HepG2 (cell line): ENCODE measurements around the gene SYS1. TPM values are rescaled to one million over a fixed set of nuclear protein-coding genes. Genes with fewer than 3 reads are reported as not detected.

Experiments used
- BORCS8-MEF2B ChIP-seq: sonication (generic); formaldehyde crosslinking; IDR thresholded peaks from 2 replicates; pipeline ENCODE4 v1.8.0; 2022; ENCODE audit warnings: mild to moderate bottlenecking, missing genetic modification reagents
- GFI1 ChIP-seq: sonication (generic); formaldehyde crosslinking; IDR thresholded peaks from 2 replicates; pipeline ENCODE4 v1.5.0; 2020; ENCODE audit warnings: missing genetic modification reagents, mild to moderate bottlenecking, borderline replicate concordance
- KDM2A ChIP-seq: sonication (generic); formaldehyde crosslinking; IDR thresholded peaks from 2 replicates; pipeline ENCODE4 v1.4.0; 2020; ENCODE audit warnings: low read depth, missing genetic modification reagents, borderline replicate concordance
- SMYD3 ChIP-seq: sonication (generic); formaldehyde crosslinking; IDR thresholded peaks from 2 replicates; pipeline ENCODE4 v1.8.1; 2023; ENCODE audit warnings: mild to moderate bottlenecking, missing genetic modification reagents
- TCF7 ChIP-seq: sonication (generic); IDR thresholded peaks from 2 replicates; pipeline ENCODE4 v1.6.1; 2016; ENCODE audit warnings: antibody characterized with exemption, low read depth
- ZFX ChIP-seq: sonication (generic); formaldehyde crosslinking; IDR thresholded peaks from 2 replicates; pipeline ENCODE4 v1.4.0; 2020; ENCODE audit warnings: mild to moderate bottlenecking, low read depth, missing genetic modification reagents, moderate library complexity
- ZNF143 ChIP-seq: sonication (generic); formaldehyde crosslinking; IDR thresholded peaks from 2 replicates; pipeline ENCODE4 v1.4.0; 2020; ENCODE audit warnings: missing genetic modification reagents
- ZNF263 ChIP-seq: sonication (generic); formaldehyde crosslinking; IDR thresholded peaks from 2 replicates; pipeline ENCODE4 v1.4.0; 2020; ENCODE audit warnings: missing genetic modification reagents
- polyA plus RNA-seq, 8 experiments: library from polyadenylated mRNA; depleted of rRNA in 3 of 8; stranded (reverse) in 7 of 8; unstranded in 1 of 8; fragments of >200 nt; fragmentation: Illumina TruSeq in 4 of 8; extraction: Trizol in 4 of 8; gene quantifications; 2 replicates each; pipeline versions ENCODE4 v1.2.1 to v1.2.3, GENCODE V29; 2011 to 2016; ENCODE audit warnings: low read depth in 4 of 8, missing spikeins in 1 of 8, mixed read lengths in 1 of 8; ENCODE audit not compliant: insufficient read depth in 1 of 8
- total RNA-seq, 5 experiments: library from RNA; depleted of rRNA; stranded (reverse); fragments of >200 nt; fragmentation: Illumina TruSeq; extraction: Trizol; gene quantifications; 2 replicates each; pipeline ENCODE4 v1.2.3, GENCODE V29; 2016; ENCODE audit warnings: low read depth in 1 of 5
- TF ChIP-seq, protein P1 (sequence below): sonication (generic); formaldehyde crosslinking; IDR thresholded peaks from 2 replicates; pipeline ENCODE4 v1.4.0; 2020; ENCODE audit warnings: missing genetic modification reagents, borderline replicate concordance
- TF ChIP-seq, protein P2 (sequence below): sonication (generic); formaldehyde crosslinking; IDR thresholded peaks from 2 replicates; pipeline ENCODE4 v1.4.0; 2020; ENCODE audit warnings: missing genetic modification reagents
- TF ChIP-seq, protein P3 (sequence below): sonication (generic); formaldehyde crosslinking; conservative IDR thresholded peaks from 2 replicates; pipeline ENCODE4 v1.4.0; 2020; ENCODE audit warnings: missing genetic modification reagents
- TF ChIP-seq, protein P4 (sequence below): sonication (generic); formaldehyde crosslinking; IDR thresholded peaks from 2 replicates; pipeline ENCODE4 v1.4.0; 2020; ENCODE audit warnings: mild to moderate bottlenecking, missing genetic modification reagents, borderline replicate concordance
- TF ChIP-seq, protein P5 (sequence below): sonication (generic); formaldehyde crosslinking; IDR thresholded peaks from 2 replicates; pipeline ENCODE4 v1.4.0; 2020; ENCODE audit warnings: missing genetic modification reagents

SYS1 gene
- total and polyA plus RNA-seq, 2 of the 13 experiments (the other 11 are each of a cell fraction or from before 2014, with no cell fraction given) = 38.3 to 65.6 TPM

DNA sequence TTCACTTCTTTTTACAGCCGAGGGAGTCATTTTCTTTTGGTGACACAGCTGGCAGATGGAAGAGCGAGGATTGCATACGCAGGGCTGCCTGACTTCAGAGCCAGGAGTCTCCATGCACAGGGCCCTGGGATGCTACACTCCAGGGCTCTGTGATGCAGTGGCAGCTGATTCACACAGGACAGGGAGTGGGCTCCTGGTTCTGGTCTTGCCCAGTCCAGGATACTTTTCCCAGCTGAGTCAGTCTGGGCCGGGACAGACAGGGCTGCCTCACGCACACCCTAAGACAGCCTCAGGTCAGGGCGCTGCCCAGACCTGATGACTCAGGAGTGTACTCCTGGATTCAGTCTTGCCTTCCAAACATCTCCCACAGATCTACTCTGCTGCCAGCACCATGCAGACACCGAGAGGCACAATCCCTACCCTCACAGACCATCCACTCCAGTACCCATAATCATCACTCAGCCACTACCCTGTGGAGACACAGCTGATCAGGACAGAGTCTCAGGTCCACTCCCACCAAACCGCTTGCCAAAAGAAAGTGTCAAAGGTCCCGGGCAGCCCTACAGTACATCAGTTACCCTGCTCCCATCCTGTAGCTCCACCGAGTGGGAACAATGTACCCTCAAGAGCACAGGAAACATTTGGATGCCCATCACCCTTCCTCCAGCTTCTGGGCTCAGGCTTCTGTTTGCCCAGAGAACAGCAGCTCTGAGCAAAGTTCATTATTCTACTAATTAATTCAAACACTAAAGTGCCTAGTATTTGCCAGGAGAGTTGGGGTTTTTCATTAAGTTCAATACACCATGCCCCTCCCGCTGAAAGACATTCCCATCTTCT lies 26.2 kb upstream of the SYS1 start (continued):
- TF ChIP-seq, protein P1, sequence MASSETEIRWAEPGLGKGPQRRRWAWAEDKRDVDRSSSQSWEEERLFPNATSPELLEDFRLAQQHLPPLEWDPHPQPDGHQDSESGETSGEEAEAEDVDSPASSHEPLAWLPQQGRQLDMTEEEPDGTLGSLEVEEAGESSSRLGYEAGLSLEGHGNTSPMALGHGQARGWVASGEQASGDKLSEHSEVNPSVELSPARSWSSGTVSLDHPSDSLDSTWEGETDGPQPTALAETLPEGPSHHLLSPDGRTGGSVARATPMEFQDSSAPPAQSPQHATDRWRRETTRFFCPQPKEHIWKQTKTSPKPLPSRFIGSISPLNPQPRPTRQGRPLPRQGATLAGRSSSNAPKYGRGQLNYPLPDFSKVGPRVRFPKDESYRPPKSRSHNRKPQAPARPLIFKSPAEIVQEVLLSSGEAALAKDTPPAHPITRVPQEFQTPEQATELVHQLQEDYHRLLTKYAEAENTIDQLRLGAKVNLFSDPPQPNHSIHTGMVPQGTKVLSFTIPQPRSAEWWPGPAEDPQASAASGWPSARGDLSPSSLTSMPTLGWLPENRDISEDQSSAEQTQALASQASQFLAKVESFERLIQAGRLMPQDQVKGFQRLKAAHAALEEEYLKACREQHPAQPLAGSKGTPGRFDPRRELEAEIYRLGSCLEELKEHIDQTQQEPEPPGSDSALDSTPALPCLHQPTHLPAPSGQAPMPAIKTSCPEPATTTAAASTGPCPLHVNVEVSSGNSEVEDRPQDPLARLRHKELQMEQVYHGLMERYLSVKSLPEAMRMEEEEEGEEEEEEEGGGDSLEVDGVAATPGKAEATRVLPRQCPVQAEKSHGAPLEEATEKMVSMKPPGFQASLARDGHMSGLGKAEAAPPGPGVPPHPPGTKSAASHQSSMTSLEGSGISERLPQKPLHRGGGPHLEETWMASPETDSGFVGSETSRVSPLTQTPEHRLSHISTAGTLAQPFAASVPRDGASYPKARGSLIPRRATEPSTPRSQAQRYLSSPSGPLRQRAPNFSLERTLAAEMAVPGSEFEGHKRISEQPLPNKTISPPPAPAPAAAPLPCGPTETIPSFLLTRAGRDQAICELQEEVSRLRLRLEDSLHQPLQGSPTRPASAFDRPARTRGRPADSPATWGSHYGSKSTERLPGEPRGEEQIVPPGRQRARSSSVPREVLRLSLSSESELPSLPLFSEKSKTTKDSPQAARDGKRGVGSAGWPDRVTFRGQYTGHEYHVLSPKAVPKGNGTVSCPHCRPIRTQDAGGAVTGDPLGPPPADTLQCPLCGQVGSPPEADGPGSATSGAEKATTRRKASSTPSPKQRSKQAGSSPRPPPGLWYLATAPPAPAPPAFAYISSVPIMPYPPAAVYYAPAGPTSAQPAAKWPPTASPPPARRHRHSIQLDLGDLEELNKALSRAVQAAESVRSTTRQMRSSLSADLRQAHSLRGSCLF (CRISPR knock-in tag) = no peak
- TF ChIP-seq GFI1 (CRISPR knock-in tag) = peak; percentile 55; the same call in 1 of the 2 replicates
- TF ChIP-seq BORCS8-MEF2B (CRISPR knock-in tag) = no peak
- TF ChIP-seq ZNF263 (CRISPR knock-in tag) = 0 out of 2 replicates have a peak, but pooled peaks have one; percentile 12
- TF ChIP-seq, protein P2, sequence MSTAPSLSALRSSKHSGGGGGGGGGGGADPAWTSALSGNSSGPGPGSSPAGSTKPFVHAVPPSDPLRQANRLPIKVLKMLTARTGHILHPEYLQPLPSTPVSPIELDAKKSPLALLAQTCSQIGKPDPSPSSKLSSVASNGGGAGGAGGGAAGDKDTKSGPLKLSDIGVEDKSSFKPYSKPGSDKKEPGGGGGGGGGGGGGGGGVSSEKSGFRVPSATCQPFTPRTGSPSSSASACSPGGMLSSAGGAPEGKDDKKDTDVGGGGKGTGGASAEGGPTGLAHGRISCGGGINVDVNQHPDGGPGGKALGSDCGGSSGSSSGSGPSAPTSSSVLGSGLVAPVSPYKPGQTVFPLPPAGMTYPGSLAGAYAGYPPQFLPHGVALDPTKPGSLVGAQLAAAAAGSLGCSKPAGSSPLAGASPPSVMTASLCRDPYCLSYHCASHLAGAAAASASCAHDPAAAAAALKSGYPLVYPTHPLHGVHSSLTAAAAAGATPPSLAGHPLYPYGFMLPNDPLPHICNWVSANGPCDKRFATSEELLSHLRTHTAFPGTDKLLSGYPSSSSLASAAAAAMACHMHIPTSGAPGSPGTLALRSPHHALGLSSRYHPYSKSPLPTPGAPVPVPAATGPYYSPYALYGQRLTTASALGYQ (CRISPR knock-in tag) = no peak
- TF ChIP-seq TCF7 = no peak
- TF ChIP-seq KDM2A = no peak; the same call in 1 of the 2 replicates
- TF ChIP-seq, protein P3, sequence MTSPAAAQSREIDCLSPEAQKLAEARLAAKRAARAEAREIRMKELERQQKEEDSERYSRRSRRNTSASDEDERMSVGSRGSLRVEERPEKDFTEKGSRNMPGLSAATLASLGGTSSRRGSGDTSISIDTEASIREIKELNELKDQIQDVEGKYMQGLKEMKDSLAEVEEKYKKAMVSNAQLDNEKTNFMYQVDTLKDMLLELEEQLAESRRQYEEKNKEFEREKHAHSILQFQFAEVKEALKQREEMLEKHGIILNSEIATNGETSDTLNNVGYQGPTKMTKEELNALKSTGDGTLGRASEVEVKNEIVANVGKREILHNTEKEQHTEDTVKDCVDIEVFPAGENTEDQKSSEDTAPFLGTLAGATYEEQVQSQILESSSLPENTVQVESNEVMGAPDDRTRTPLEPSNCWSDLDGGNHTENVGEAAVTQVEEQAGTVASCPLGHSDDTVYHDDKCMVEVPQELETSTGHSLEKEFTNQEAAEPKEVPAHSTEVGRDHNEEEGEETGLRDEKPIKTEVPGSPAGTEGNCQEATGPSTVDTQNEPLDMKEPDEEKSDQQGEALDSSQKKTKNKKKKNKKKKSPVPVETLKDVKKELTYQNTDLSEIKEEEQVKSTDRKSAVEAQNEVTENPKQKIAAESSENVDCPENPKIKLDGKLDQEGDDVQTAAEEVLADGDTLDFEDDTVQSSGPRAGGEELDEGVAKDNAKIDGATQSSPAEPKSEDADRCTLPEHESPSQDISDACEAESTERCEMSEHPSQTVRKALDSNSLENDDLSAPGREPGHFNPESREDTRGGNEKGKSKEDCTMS (CRISPR knock-in tag) = no peak
- TF ChIP-seq, protein P4, sequence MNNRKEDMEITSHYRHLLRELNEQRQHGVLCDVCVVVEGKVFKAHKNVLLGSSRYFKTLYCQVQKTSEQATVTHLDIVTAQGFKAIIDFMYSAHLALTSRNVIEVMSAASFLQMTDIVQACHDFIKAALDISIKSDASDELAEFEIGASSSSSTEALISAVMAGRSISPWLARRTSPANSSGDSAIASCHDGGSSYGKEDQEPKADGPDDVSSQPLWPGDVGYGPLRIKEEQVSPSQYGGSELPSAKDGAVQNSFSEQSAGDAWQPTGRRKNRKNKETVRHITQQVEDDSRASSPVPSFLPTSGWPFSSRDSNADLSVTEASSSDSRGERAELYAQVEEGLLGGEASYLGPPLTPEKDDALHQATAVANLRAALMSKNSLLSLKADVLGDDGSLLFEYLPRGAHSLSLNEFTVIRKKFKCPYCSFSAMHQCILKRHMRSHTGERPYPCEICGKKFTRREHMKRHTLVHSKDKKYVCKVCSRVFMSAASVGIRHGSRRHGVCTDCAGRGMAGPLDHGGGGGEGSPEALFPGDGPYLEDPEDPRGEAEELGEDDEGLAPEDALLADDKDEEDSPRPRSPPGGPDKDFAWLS (CRISPR knock-in tag) = 0 out of 2 replicates have a peak, but pooled peaks have one; percentile 9
- TF ChIP-seq SMYD3 (CRISPR knock-in tag) = no peak
- TF ChIP-seq ZNF143 = peak; percentile 33; the same call in 1 of the 2 replicates
- TF ChIP-seq, protein P5, sequence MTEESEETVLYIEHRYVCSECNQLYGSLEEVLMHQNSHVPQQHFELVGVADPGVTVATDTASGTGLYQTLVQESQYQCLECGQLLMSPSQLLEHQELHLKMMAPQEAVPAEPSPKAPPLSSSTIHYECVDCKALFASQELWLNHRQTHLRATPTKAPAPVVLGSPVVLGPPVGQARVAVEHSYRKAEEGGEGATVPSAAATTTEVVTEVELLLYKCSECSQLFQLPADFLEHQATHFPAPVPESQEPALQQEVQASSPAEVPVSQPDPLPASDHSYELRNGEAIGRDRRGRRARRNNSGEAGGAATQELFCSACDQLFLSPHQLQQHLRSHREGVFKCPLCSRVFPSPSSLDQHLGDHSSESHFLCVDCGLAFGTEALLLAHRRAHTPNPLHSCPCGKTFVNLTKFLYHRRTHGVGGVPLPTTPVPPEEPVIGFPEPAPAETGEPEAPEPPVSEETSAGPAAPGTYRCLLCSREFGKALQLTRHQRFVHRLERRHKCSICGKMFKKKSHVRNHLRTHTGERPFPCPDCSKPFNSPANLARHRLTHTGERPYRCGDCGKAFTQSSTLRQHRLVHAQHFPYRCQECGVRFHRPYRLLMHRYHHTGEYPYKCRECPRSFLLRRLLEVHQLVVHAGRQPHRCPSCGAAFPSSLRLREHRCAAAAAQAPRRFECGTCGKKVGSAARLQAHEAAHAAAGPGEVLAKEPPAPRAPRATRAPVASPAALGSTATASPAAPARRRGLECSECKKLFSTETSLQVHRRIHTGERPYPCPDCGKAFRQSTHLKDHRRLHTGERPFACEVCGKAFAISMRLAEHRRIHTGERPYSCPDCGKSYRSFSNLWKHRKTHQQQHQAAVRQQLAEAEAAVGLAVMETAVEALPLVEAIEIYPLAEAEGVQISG (CRISPR knock-in tag) = peak; percentile 72
- peak; percentile 13; the same call in 1 of the 2 replicates for TF ChIP-seq ZFX
